Retinal pigment epithelial cell (primary cell): ENCODE measurements around the gene E2F6.
A peak's percentile ranks its signal among the peaks of the same experiment; 100 is the strongest.

Source experiments
- DNase-seq: peaks from one replicate; pipeline ENCODE4 v3.0.0-alpha.2; 2010; ENCODE audit warnings: low read depth
- H3K4me3 ChIP-seq: 2 replicates; pipeline ENCODE4 v1.5.1; 2011; ENCODE audit warnings: mild to moderate bottlenecking, low read length, control low read depth, moderate library complexity
- CTCF ChIP-seq: conservative IDR thresholded peaks from 2 replicates; pipeline ENCODE4 v1.5.1; 2011; ENCODE audit warnings: low read depth, low read length, control low read depth, inconsistent platforms

E2F6 gene

DNA sequence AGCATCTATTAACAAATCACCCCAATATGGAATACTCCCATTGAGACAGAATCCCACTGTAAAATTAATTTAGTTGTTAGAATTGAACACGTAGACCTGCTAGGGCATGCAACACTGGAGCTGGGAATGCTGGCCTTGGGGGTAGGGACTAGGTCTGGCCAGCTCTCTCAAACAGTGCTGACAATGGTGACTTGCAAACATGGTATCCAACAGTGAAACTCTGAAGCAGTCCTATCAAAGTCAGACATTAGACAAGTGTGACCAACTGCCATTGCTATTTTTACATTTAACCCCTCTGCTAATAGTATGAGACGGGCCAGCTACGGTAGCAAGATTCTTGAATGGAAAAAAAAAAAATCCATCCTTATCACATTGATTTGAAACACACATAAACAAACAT, 7.2 kb downstream of the E2F6 start:
- no peak for DNase-seq
- no peak for TF ChIP-seq CTCF
- H3K4me3 ChIP-seq: no peak overlapping the region

DNA sequence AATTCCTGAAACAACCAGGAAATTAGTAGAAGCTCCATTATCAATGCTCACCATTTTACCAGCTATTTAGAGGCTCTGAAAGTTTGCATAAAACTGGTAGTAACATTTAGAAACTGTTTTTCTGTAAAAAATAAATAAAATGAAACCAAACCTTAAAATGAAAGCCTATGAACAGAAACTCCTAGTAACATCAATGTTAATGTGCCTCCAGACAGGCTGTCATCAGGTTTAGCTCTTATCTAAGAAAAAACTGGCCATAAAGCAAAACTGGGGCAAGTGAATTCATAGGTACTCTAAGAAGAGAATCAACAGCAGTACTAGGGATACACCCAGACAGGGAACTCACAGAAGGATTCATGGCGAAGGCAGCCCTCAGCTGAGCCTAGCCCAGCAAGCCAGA, 8.0 kb downstream of the E2F6 start:
- DNase-seq: no peak
- H3K4me3 ChIP-seq: no peak overlapping the region
- TF ChIP-seq CTCF: no peak

DNA sequence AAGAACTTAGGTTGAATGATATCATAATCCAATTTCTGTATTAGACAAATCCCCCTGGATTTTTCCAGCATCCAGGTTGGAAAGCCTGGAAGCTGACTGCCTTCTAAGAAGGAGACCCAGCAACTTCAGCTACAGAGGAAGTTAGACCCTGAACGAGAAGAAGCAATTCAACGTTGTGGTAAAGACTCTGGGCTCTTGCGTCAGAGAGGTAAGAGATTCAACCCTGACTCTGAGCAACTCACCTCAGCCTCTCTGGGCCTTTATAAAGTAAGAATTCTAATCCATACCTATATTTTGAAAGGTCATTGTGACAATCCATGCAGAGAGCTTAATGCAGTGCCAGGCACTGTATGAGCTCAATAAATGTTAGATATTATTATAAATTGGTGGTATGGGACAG, 9.7 kb downstream of the E2F6 start:
- no peak overlapping the region for H3K4me3 ChIP-seq
- TF ChIP-seq CTCF: no peak
- no peak for DNase-seq

DNA sequence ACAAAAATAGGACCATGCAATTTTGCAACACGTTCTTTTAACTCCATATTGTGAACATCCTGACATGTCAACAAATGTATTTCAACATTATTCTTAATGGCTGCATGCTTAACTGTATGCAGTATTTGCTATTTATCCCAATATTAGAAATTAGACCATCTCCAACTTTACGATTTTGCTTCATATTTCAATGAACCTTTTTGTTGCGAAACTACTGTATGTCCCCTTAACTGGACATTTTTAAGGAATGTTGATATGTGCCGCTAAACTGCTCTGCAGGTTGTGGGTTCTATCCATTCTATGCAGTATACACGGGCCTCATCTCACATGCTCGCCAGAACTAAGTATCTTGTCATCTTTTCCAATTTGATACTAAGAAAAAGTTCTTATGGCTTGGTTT, 11.1 kb downstream of the E2F6 start:
- H3K4me3 ChIP-seq: no peak overlapping the region
- TF ChIP-seq CTCF: no peak
- no peak for DNase-seq

DNA sequence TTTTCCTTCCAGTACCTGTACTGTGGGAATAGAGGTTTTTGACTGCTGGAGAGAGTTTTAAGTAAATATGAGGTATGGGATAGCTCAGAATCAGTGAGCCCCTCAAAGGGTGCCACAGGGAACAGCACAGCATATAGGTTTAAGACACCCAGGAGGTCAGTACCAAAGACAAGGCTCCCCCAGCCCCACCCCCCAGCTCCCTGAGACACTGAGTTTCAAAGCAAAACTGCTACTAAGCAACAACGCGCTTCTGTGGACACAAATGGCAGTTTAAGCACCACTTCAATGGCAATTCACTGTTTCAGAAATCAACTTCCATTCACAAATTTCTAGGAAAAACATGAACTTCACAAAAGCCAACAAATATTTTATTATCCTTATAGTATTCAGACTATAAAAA, 15.2 kb downstream of the E2F6 start:
- H3K4me3 ChIP-seq: no peak overlapping the region
- DNase-seq: no peak
- no peak for TF ChIP-seq CTCF

GRCh38 chr2:11446733-11447248, 19.2 kb downstream of the E2F6 start:
- DNase-seq: no peak
- H3K4me3 ChIP-seq: no peak overlapping the region
- peak; percentile 79 for TF ChIP-seq CTCF

DNA sequence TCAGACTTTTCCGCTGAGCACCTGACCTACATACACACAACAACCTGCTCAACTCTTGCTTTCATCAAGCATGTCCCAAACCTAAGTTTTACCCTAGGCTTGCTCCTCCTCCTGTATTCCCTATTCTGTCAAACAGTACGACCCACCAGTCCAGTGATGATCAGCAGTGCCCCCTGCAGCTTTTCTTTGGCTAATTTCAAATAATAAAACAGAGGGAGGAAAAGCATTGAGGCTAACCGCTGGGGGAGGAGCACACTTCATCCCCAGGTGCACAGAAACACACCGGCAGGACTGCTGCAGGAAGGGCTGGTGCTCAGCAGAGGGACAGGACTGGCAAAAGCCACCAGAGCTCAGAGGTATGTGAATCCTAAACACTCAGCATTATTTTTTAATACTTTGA, 21.2 kb downstream of the E2F6 start:
- DNase-seq: no peak
- no peak overlapping the region for H3K4me3 ChIP-seq
- TF ChIP-seq CTCF: no peak
